Measurements from ENCODE around the gene DNAL1. TPM values are rescaled to one million over a fixed set of nuclear protein-coding genes. Genes with fewer than 3 reads are reported as not detected.

DNAL1 gene
- total RNA-seq (10 to 100 TPM in 3 of 7 donors, 1 to 10 TPM in 4; 5.3 to 15.4 (median 9.6) TPM), polyA plus RNA-seq (1 to 10 TPM; 2.2 to 3.4 (median 2.7) TPM)
- long read RNA-seq, donor 1: 0 reads
- long read RNA-seq, donor 2, full-length matches to known transcripts: 1 of 1 reads
- long read RNA-seq, donor 2, partial matches to known transcripts: 0 of 1 reads
- long read RNA-seq, donor 2, other reads (novel, unspliced or antisense): 0 of 1 reads

DNA sequence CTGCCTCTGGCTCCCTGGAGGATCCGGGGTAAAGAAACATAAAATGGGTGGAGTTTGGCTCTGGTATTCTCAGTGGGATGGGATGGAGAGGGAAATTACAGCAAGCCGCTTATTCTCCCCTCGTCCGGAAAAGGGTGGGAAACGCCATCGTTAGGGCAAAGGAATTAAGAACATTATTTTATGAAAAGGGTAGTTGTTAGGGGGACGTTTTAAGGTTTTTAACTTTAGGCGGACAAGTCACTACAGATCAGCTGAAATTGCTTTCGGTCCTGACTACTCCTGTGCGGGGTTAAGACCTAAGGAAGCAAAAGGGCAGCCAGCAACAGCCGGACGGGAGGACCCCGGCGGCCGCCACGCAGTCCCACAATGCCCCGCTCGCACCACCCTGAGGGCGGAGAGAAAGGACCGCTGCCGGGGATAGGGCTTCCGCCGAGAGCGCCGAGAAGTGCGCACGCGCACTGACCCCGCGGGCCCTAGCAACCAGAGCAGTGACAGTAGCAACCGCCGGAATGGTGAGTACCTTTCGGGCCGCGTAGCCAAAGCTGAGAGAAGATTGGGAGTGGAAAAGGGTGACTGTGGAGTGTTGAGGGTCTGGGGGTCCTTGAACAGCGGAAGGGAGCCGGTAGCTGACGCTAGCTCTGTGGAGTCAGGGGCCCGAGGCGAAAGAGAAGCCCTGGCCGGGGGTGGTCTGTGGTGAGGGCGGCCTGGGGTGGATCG, at the start of gene DNAL1:
TSS of gene DNAL1 (plus strand) at position 456 of the 717 bp plus-strand sequence. CDS start at position 510, 54 bp downstream.
- TF ChIP-seq POLR2A (IDR thresholded peaks at IDR 0.05): peak in 1 of 3 donors; percentile 56
- peak; percentile 91 to 92 (median 92) for TF ChIP-seq POLR2AphosphoS5 (IDR thresholded peaks at IDR 0.05)
- TF ChIP-seq CTCF (IDR thresholded peaks at IDR 0.05 in 8 of 11, conservative IDR thresholded peaks at IDR 0.05 in 3 of 11): peak in 4 of 11 experiments; percentile 18 to 36 (median 19)
- WGBS, 5 donors: 0 to 1% (median 1%) methylated on average over 39 to 43 of the region's 43 CpGs
- Histone ChIP-seq H3K9me3 (no peaks in the 10 kb centered on the region), H3K27ac (peak within 1 kb of the TSS; percentile 51 to 90 (median 85)), H3K36me3 (no peaks in the 10 kb centered on the region), H3K4me3 (peak within 1 kb of the TSS; percentile 70 to 85 (median 76)), H3K27me3 (replicated peaks in 1 of 7) (no peaks in the 10 kb centered on the region), H3K4me1 (peaks cover 10 to 23% (median 19%) of the 10 kb centered on the region in 6 donors)
- DNase-seq: peak; percentile 98
- intact Hi-C loops (cut with DNase I; ENCODE audit: low total_unique reads): no loop called here

DNA sequence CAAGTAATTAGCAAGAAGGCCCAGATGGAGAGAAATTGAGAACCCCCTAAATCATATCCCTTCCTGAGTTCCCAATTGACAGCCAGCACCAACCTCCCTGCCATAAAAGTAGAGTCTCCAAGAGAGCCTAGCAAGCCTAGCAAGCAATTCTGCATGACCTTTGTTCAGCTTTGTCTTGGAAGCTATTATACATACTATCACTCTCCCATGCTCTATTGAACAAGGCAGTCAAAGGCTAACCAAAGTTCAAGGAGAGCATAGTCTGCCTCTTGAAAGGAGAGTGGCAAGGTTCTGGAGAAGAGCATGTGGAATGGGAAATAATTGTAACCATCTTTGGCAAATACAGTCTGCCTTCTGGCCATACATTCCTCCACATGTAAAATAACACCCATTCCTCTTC, 45.3 kb upstream of the DNAL1 start:
- Histone ChIP-seq H3K27me3 (replicated peaks in 1 of 7) (no peaks in the 10 kb centered on the region), H3K4me1 (no peaks in the 10 kb centered on the region), H3K36me3 (no peaks in the 10 kb centered on the region), H3K4me3 (no peak overlapping the region), H3K27ac (no peak overlapping the region), H3K9me3 (no peaks in the 10 kb centered on the region)
- intact Hi-C loops (cut with DNase I; ENCODE audit: low total_unique reads): no loop called here
- TF ChIP-seq POLR2A (IDR thresholded peaks at IDR 0.05) (no peak), POLR2AphosphoS5 (IDR thresholded peaks at IDR 0.05) (no peak), CTCF (IDR thresholded peaks at IDR 0.05 in 8 of 11, conservative IDR thresholded peaks at IDR 0.05 in 3 of 11) (no peak)
- DNase-seq: no peak

DNA sequence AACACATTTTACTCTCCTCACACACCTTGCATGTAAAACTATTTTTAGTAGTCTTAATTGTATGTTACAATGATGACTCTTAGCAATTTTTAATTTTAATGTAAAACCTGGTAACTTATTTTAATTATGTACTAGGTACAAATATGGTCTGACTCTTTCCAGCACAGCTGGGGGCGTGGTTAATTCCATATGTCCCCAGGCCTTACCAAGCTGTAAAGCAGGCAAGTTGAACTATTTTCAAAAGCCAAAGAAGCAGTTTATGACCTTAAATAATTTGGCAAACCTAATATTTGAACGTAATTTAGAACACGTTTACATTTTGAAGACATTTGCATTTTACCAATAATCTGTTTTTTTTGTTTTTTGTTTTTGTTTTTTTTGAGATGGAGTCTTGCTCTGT, 41.8 kb upstream of the DNAL1 start:
- Histone ChIP-seq H3K9me3 (no peaks in the 10 kb centered on the region), H3K27me3 (replicated peaks in 1 of 7) (no peaks in the 10 kb centered on the region), H3K36me3 (no peaks in the 10 kb centered on the region), H3K27ac (no peak overlapping the region), H3K4me3 (no peak overlapping the region), H3K4me1 (no peaks in the 10 kb centered on the region)
- intact Hi-C loops (cut with DNase I; ENCODE audit: low total_unique reads): no loop called here
- no peak for DNase-seq
- WGBS, 5 donors: 80 to 89% (median 85%) methylated on average over 3 of the region's 3 CpGs
- no peak for TF ChIP-seq CTCF (IDR thresholded peaks at IDR 0.05 in 8 of 11, conservative IDR thresholded peaks at IDR 0.05 in 3 of 11)

GRCh38 chr14:73606271-73606670, 38.5 kb upstream of the DNAL1 start:
- no peak for DNase-seq
- Histone ChIP-seq H3K36me3 (no peaks in the 10 kb centered on the region), H3K27me3 (replicated peaks in 1 of 7) (no peaks in the 10 kb centered on the region), H3K27ac (no peak overlapping the region), H3K4me3 (no peak overlapping the region), H3K9me3 (peaks cover 0 to 8% (median 0%) of the 10 kb centered on the region in 8 donors), H3K4me1 (no peaks in the 10 kb centered on the region)
- TF ChIP-seq CTCF (IDR thresholded peaks at IDR 0.05 in 8 of 11, conservative IDR thresholded peaks at IDR 0.05 in 3 of 11): no peak
- no peak for TF ChIP-seq POLR2AphosphoS5 (IDR thresholded peaks at IDR 0.05)
- TF ChIP-seq POLR2A (IDR thresholded peaks at IDR 0.05): no peak
- intact Hi-C loops (cut with DNase I; ENCODE audit: low total_unique reads): no loop called here
- 71 to 90% (median 83%) methylated on average over 3 of the region's 3 CpGs for WGBS, 5 donors
